SK-N-MC (cell line): ENCODE measurements around the gene PPP1R2C.

ENCODE experiments used
- EZH2 ChIP-seq: fragments of 200-600 bp; sonication (generic); IDR thresholded peaks from one replicate; pipeline ENCODE4 v1.6.1; 2017; ENCODE audit warnings: antibody characterized with exemption
- FOXP2 ChIP-seq: optimal IDR thresholded peaks from 2 replicates; pipeline ENCODE3; 2011; ENCODE audit warnings: mild to moderate bottlenecking, moderate library complexity; ENCODE audit not compliant: insufficient read depth; ENCODE audit errors: extremely low read length, control extremely low read depth
- POLR2AphosphoS5 ChIP-seq: IDR thresholded peaks from 2 replicates; pipeline ENCODE4 v1.6.1; 2012; ENCODE audit warnings: mild to moderate bottlenecking, low read depth, low read length, borderline replicate concordance

DNA sequence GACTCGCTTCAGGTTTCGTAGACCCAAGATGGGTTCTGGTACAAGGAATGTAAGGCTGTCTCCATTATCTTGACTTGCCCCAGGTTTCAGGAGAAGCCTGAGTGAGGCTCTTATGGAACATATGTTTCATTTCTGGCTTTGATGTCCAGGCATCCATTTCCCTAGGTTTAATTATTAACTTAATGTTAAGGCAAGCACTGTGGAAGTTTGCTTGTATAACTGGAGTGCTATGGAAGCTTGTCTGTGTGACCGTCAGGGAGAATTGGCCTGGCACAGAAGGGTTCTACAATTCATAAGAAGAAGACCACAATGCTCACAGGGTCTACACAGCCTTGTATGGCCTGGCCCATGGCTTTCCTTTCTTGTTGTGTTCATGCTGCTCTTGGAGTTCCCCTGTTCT is 47.2 kb upstream of the PPP1R2C start:
- TF ChIP-seq POLR2AphosphoS5 (no peak), EZH2 (no peak), FOXP2 (no peak)
